Measurements from ENCODE around the gene TNKS1BP1.

The TNKS1BP1 gene

DNA sequence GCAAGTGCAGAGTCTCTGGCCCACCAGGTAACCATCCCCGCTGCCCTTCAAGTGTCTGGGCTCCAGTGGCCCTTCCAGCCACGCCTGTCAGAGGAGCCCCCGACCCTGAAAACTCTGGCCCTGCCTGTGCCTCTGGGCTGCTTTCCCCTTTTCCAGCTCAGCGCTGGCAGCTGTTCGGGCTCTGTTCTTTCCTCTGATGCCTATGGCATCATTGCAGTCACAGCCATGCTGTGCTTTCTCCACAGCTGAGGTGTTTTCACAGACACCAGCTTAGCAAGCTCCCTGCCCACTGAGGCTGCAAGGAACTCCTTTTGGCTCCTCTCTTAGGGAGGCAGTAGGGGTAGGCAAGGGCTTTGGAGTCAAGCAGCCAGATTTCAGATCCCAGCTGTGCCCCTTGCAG, 34.6 kb upstream of the TNKS1BP1 start:
- ChIA-PET POLR2A (no interaction called here), CTCF (interaction anchor here (1.0 to 6.2 kb wide), 6 partner anchors 8 to 519 kb away, joined by 3 to 32 read pairs (median 4); no protein-coding TSS in a partner anchor)
- DNase-seq (ENCODE audit: extremely low spot score) = no peak
- TF ChIP-seq CTCF (IDR thresholded peaks at IDR 0.05; ENCODE audit: control extremely low read depth, extremely low read depth, low read depth, missing control alignments) = no peak

DNA sequence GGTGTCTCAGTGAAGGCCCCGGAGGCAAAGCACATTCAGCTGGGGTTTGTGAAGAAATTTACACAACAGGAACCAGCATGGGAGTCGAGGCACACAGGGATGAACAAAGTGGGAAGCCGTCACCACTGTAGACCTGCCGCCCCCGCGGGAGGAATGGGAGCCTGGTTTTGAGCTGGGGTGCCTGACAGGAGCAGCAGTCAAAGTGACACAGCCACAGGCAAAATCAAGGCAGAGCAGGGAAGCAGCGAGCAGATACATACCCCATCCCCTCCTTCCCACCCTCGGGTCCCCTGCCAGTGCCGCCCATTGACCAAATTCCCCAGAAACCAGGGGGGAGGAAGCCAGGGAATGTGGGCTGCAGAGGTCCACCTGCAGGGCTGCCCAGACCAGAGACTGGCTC, 34.2 kb upstream of the TNKS1BP1 start:
- POLR2A ChIA-PET = no interaction called here
- CTCF ChIA-PET = interaction anchor here (1.0 to 6.2 kb wide), 6 partner anchors 8 to 518 kb away, joined by 3 to 32 read pairs (median 4); no protein-coding TSS in a partner anchor
- no peak for DNase-seq (ENCODE audit: extremely low spot score)
- no peak for TF ChIP-seq CTCF (IDR thresholded peaks at IDR 0.05; ENCODE audit: control extremely low read depth, extremely low read depth, low read depth, missing control alignments)

GRCh38 chr11:57358543-57358961, 33.8 kb upstream of the TNKS1BP1 start:
- no peak for TF ChIP-seq CTCF (IDR thresholded peaks at IDR 0.05; ENCODE audit: control extremely low read depth, extremely low read depth, low read depth, missing control alignments)
- POLR2A ChIA-PET = no interaction called here
- no peak for DNase-seq (ENCODE audit: extremely low spot score)
- CTCF ChIA-PET = interaction anchor here (1.0 to 6.2 kb wide), 7 partner anchors 8 to 518 kb away, joined by 3 to 32 read pairs (median 4); no protein-coding TSS in a partner anchor

GRCh38 chr11:57357856-57358255, 33.1 kb upstream of the TNKS1BP1 start:
- ChIA-PET CTCF (interaction anchor here (1.1 to 6.2 kb wide), 6 partner anchors 8 to 210 kb away, joined by 3 to 32 read pairs (median 3); partner anchors contain the start of genes P2RX3 and UBE2L6), POLR2A (interaction anchor here (0.5 kb wide), 1 partner anchor 43 kb away, joined by 5 read pairs; no protein-coding TSS in a partner anchor)
- no peak for DNase-seq (ENCODE audit: extremely low spot score)
- TF ChIP-seq CTCF (IDR thresholded peaks at IDR 0.05; ENCODE audit: control extremely low read depth, extremely low read depth, low read depth, missing control alignments) = no peak

DNA sequence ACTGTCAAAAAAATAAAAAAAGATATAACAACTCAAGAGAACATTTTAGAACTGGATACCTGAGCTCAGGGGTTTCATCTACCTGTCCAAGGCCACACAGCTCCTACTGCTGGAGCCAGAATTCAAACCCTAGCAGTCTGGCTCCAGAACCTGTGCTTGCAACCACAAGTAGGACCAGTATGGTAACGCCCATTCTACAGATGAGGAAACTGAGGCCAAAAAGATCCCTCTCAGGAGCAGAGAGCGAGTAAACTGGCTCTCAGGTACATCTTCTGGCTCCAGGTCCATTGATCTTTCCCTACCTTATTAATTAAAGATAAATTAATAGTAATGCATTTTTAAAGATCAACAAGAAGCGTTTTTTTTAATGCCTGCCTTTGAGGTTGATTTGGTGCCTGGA, 32.6 kb upstream of the TNKS1BP1 start:
- no peak for DNase-seq (ENCODE audit: extremely low spot score)
- ChIA-PET CTCF (interaction anchor here (1.1 to 6.2 kb wide), 5 partner anchors 9 to 211 kb away, joined by 3 to 32 read pairs (median 4); partner anchors contain the start of genes P2RX3 and UBE2L6), POLR2A (interaction anchor here (0.5 kb wide), 1 partner anchor 44 kb away, joined by 5 read pairs; no protein-coding TSS in a partner anchor)
- TF ChIP-seq CTCF (IDR thresholded peaks at IDR 0.05; ENCODE audit: control extremely low read depth, extremely low read depth, low read depth, missing control alignments) = no peak

DNA sequence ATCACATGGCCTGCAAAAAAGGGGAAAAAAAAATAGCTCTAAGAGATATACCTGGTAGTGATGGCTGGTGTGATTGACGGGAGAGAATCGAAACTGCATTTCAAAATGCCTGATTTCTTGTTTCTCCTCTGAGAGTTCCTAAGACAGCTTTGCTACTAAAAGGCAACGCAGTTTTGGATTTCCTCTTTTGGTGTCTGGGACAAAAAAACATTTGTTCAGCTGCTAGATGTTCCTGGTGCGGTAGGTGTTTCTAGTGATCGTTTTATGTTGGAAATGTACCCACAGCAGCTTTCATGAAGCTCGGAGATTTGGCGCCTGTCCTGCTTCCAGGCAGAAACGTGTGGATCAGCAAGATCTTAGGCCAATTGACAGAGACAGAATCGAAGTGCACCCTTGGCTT, 31.5 kb upstream of the TNKS1BP1 start:
- CTCF ChIA-PET = interaction anchor here (1.7 to 6.2 kb wide), 2 partner anchors 9 to 12 kb away, joined by 4 to 32 read pairs; no protein-coding TSS in a partner anchor
- TF ChIP-seq CTCF (IDR thresholded peaks at IDR 0.05; ENCODE audit: control extremely low read depth, extremely low read depth, low read depth, missing control alignments) = no peak
- POLR2A ChIA-PET = interaction anchor here (0.8 kb wide), 1 partner anchor 23 kb away, joined by 3 read pairs; no protein-coding TSS in a partner anchor
- no peak for DNase-seq (ENCODE audit: extremely low spot score)
